Activated CD8-positive, alpha-beta memory T cell treated with anti-CD3 and anti-CD28 coated beads, Interleukin-2, amount 50 U/mL, for 48 hours (primary cell): ENCODE results near the gene CPNE6.
A peak's percentile ranks its signal among the peaks of the same experiment; 100 is the strongest.
"Not testable (repeated sequence)": the region's sequence is repeated elsewhere in the genome, so short reads cannot be mapped to it uniquely, and the experiment has no call there.

Source experiments
- DNase-seq: peaks from one replicate; pipeline ENCODE4 v3.0.0-alpha.2; 2020

Gene CPNE6

DNA sequence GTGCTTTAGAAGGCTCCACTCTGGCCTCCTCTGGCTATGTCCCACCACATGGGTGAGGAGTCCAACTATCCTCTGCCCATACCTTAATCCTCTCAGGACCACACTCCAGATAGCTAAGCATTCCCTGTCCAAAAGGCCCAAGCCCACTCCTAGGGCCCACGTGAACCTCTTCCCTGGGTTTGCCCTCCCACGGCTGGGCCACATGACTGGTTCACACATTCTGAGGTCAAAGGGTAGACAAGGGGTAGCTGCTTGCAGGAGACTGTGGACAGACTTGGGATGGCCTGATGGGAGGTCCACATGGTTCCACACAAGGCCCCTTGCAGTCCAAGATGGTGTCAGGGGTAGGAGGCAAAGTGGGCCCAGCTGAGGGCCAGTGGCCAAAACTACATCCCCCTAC is 16.7 kb downstream of the CPNE6 start:
- DNase-seq: no peak

DNA sequence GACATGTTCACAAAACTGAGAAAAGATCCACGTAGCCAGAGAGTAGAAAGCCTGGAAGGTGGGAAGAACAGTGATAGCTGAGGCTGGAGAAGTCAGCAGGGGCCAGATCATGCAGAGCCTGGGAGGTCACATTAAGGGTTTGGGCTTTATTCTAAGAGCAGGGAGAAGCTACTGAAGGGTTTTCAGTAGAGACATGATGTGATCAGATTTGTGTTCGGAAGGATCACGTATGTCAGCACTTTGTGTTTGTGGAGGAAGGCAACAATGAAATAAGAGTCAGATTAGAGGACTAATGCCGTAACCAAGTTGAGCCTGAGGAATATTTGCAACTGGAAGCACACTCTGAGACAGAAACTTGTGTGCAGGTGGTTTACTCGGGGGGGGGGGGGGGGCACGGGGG is 18.5 kb downstream of the CPNE6 start:
- no peak for DNase-seq

DNA sequence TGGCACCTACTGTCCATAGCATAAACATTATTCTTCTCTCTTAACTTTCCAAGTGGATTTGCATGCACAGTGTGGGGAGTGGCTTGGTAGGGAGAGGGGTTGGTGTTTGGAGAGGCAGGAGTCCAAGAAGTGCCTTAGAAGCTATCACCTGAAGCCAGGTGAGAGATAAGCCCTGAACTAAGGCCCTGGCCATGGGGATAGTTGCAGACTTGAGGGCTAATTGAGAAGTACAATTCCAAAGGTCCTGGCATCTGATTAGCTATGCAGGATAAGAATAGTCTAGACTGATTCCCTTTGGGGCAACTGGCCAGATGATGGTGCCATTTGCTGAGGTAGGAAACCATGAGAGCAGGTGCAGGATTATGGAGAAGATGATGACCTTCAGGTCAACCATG is 20.7 kb downstream of the CPNE6 start:
- no peak for DNase-seq

DNA sequence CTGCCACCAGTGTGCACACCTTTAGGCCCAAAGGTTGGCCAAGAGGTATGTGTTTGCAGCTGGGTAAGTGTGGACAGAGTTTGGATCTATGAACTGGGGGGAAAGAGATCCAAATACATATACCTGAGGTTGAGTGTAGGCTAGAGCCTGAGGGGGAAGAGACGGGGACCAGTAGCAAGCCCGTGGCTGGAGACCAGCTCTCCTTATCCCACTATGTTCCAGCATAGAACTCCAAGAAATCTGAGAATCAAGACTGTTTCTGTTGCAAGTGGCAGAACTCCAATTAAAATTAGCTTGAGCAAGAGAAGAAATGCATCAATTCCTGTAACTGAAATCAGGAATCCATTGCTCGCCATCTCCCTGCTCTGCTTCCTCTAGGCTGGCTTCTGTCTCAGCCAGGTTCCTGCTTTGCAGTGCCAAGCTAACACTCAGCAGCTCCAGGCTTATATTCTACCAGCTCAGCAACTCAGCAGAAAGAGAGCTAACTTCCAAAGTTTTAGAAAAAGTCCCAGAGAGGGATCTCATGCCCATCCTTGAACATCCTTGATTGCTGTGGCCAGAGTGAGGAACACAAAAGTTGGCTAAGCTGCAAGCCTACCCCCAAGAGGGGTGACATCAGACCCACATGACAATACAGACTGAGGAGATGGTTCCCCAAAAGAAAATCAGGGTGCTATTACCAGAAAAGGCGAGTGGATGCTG is 21.3 kb downstream of the CPNE6 start:
- no peak for DNase-seq

DNA sequence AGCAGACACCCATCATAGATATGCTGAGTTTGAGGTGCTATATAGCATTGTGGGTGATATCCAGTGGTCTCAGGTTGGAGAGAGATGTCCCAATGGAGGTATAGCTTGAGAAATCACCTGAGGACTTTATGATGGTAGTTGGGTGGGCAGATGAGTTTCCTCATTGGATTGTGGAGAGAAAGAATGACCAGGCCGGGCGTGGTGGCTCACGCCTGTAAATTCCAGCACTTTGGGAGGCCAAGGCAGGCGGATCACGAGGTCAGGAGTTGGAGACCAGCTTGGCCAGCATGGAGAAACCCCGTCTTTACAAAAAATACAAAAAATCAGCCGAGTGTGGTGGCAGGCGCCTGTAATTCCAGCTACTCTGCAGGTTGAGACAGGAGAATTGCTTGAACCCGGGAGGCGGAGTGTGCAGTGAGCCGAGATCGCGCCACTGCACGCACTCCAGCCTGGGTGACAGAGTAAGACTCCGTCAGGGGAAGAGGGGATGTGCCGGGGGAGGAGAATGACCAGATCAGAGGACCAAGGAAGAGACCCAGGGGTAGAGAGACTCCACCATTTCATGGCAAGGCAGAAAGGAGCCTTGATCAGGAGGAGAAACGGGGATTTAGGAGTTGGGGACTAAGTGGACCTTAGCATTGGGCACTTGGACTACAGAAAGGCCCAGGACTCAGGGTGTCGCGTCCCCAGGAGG is 22.0 kb downstream of the CPNE6 start:
- DNase-seq: no peak

DNA sequence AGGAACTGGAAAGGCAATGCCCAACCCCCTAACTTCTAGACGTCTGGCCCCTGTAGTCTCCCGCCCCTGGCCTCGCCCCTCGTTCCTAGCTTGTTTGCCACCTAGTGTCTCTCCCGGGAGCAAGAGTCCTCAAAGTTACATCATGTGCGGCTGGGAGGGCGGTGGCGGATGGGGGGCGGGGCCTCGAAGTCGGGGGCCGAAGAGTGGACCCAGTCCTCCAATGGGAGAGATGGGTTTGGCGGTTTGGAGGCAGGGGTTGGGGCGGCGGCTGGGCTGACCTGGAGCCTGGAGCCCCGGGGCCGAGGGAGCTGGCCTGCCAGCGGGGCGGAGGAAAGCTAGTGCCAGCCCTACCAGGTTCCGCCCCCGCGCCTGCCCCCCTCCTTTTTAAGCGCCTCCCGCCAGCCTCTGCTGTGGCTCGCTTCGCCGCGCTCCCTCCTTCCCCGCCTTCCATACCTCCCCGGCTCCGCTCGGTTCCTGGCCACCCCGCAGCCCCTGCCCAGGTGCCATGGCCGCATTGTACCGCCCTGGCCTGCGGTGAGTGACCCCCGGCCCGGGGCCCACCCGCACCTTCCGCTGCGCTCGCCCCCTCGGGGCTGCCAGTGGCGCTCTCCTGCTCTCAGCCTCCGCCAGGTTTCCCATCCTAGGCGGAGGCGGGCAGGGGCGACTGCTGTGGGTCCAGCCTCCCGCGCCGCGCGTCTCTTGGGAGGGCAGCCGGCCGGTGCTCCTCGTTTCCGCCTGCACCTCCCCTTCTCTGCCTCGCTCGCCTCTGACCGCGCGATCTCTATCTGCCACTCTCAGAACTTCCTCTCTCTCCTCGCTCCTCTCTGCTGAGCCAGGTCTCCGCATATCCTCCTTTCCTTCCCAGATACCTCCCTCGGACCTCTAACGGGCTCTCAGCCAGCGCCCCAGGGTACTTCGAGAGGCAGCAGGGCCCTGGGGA is 22.8 kb downstream of the CPNE6 start, which contains the start of gene PCK2:
Gene PCK2, plus strand, starts transcription at position 411 of the 940 bp plus-strand sequence. Its CDS starts 95 bp downstream, at position 506.
- DNase-seq: peak; percentile 91

DNA sequence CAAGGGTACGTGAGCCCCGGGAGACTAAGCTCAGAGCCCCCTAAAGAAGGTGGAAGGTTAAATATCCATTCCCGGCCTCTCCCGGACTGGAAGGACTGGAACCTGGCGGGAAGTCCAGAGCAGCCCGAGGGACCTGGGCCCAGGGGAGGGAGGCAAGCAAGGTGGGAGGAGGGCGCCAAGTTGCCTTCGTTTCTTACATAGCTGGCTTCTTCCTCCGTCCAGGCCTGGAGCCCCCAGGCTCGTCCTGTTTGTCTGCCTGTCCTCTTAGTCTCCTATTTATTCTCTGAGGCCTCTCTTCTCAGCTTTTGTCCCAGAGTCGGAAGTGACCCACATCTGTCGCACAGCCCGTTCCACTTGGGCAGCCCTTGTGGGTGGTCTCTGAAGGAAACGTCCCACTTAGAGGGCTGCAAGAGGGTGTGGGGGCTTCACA is 23.5 kb downstream of the CPNE6 start:
- no peak for DNase-seq

DNA sequence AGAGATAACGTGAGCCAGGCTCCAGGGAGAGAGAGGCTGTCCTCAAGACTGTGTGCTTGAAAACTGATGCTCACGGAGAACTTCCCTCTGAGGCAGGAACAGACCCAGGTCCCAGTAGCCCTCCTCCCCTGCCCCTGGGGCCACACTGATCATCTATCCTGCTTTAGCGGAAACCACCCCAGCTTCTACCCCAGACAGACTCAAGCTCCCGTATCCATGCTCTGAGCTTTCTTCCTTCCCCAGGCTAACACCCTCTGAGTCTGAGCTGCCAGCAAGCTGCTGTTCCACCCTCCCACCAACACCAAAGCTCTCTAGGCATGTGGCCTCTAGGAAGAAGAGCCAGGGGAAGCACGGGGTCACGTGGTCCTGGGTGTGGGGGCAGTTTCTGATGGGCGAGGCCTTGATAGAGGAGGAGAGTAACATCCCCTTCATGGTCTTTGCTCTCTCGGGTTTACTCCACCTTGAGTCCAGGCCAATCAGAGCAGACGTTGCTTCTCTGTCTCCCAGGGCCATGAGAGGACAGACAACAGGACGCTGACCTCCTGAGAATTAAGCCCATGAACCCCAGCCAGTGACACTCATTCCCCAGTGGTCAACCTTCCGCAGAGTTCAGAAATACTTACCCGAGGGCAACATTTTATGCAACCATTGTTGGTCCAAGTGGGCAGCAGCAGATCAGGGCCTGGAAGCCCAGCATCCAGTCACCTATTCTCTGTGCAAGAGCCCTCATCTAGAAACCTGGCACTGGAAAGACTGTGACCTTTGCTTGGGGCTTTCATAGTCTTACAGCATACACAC is 24.1 kb downstream of the CPNE6 start:
- peak; percentile 82 for DNase-seq

DNA sequence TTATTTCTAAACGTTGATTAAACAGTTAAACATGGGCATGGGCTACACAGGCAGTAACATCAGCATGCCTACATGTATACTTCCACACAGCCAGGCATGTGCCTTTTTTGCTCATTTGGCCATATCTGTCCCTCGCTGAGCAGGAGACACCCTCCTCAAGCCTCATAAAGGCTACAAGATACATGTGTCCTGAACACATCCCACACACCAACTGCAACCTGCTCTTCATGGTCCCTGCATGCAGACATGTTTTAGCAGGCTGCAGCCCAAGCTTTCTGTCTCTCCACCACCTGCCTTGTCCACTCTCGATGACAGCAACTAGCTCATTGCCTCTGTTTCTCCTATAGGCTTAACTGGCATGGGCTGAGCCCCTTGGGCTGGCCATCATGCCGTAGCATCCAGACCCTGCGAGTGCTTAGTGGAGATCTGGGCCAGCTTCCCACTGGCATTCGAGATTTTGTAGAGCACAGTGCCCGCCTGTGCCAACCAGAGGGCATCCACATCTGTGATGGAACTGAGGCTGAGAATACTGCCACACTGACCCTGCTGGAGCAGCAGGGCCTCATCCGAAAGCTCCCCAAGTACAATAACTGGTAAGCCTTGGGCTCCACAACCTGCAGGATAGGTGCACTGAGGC is 25.3 kb downstream of the CPNE6 start:
- DNase-seq: no peak

DNA sequence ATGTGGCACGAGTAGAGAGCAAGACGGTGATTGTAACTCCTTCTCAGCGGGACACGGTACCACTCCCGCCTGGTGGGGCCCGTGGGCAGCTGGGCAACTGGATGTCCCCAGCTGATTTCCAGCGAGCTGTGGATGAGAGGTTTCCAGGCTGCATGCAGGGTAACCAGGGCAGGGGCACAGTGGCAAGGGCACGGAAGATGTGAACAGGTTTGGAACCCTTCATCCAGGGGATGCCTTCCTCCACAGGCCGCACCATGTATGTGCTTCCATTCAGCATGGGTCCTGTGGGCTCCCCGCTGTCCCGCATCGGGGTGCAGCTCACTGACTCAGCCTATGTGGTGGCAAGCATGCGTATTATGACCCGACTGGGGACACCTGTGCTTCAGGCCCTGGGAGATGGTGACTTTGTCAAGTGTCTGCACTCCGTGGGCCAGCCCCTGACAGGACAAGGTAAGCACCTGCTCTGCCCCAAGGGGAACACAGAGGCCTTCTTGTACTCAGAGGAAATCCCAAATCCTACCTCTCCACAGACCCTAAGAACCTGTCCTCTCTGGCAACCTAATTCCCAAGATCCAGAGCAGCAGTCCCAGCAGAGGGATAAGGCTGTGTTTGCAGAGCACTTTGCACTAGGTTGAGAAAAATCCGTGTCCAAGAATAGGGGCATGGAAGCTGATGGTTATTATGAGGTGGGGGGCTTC is 27.0 kb downstream of the CPNE6 start:
- DNase-seq: no peak

DNA sequence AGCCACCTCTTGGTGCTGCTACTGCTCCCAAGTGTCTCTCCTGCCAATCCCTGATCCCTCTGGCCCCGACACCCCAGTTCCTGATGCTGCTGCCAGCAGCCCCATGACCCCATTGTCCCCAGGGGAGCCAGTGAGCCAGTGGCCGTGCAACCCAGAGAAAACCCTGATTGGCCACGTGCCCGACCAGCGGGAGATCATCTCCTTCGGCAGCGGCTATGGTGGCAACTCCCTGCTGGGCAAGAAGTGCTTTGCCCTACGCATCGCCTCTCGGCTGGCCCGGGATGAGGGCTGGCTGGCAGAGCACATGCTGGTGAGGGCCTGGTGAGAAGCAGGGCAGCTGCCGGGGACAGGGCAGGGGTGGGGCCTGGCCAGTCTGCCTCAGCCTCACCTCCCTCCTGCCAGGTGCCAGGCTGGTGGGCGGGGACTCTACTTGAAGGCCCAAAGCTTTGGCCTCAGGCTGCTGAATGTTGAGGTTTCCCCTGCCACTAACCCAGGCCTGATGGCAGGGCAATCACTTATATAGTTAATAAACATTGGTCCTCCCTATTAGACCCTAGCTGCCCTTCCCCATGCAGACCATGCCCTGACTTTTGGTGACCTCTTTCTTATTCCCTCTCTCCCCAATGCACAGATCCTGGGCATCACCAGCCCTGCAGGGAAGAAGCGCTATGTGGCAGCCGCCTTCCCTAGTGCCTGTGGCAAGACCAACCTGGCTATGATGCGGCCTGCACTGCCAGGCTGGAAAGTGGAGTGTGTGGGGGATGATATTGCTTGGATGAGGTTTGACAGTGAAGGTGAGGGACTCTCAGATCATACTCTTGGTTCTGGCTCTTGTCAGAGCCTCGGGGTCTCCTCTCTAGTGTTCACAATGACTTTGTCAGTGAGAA is 27.8 kb downstream of the CPNE6 start:
- no peak for DNase-seq

DNA sequence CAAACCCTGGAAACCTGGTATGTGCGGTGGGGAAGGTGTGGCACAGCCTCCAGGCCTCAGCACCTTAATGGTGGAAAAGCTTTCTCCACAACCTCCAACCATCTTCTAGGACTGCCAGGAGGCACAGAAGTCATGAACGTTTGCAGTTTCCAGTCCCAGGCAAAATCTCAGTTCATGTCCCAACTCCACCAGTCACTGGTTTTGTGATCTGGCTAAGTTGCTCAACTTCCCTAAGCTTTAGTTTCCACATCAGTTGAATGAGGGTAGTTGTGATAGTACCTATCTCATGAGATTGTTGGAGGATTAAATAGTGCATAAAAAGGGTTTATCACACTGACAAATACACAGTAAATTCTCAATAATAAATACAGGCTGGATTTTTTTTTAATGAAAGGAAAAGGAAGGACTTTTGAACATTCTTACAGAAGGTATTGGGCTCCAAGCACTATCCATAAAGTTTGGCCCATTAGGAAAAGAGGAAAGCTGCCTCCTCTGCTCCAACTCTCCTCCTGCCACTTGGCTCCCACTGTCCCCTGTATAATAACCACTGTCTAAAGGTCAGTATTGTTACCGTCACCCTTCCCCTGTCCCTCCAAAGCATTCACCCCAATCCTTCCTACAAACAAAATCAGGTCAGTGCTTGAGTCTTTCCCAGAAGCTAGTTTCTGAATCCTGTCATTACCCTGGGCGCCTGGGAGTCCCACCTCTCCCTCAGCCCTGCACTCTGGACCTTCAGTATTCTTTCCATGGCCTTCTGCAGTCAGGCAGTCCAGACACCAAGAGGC is 29.0 kb downstream of the CPNE6 start:
- no peak for DNase-seq

DNA sequence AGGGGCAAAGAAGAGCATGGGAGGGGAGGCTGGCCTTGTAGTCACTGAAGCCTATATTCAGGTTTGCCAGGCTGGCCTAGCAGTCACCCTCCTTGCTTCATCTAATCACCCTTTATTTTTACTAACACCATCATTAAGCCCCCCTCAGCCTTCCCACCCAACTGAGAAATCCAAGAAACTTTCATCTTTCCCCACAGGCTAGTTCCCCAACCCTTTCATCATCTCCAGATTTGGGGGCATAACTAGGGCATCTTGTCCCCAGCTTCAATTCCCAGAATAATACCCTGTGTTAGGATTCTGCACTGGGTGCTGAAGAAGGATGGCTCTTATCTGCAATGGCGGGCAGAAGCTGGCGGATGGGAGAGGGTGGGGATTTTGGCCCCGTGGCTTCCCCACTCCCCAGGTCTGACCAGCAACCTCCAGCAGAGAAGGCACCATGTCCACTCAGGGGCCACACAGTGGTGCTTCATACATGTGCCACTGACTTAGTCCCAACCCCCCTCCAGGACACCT is 29.7 kb downstream of the CPNE6 start:
- no peak for DNase-seq

DNA sequence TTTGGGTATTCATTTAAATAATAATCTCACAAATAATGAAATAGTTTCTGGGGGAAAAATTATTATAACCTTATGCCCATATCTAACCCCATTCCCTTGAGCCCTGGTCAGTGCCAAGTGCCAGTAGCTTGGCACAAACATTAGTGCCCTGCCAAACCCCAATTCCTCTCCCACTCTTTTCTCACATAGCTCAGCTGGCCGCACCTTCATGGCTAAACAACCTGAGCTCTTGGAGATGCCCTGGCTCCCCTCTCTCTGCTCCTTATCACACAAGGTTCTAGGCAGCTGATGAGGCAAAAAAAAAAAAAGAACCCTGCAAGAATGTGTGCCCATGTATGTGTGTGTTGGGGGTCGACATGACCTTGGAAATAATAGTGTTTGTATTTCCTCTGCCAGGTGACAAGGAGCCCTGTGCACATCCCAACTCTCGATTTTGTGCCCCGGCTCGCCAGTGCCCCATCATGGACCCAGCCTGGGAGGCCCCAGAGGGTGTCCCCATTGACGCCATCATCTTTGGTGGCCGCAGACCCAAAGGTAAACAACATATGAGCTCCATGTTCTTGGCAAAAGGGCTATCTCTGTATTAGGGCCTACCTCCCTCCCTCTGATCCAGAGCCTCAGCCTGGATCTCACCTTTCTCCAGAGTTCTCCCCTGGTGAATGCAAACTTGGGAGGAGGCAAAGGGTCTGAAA is 31.1 kb downstream of the CPNE6 start:
- DNase-seq: no peak

DNA sequence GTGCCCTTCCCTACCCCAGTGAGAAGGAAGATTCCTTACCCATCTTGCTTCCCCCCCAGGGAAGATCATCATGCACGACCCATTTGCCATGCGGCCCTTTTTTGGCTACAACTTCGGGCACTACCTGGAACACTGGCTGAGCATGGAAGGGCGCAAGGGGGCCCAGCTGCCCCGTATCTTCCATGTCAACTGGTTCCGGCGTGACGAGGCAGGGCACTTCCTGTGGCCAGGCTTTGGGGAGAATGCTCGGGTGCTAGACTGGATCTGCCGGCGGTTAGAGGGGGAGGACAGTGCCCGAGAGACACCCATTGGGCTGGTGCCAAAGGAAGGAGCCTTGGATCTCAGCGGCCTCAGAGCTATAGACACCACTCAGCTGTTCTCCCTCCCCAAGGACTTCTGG is 32.1 kb downstream of the CPNE6 start:
- DNase-seq: no peak

DNA sequence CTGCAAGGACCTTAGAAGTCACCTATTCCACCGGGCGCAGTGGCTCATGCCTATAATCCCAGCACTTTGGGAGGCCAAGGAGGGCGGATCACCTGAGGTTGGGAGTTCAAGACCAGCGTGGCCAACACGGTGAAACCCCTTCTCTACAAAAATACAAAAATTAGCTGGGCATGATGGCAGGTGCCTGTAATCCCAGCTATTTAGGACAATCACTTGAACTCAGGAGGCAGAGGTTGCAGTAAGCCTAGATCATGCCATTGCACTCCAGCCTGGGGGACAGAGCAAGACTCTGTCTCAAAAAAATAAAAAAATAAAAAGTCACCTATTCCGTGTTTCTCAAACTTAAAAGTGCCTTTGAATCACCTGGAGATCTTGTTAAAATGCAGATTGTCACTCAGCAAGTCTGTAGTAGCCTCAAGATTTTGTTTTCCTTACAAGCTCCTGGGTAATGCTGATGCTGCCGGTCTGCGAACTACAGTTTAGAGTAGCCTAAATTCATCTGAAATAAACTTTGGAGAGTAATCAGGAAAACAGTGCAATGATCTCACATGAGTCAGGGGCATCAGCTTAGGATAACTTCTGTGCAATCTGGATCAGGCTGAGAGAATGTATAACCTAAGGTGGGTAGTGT is 34.4 kb downstream of the CPNE6 start:
- DNase-seq: not testable (repeated sequence)

DNA sequence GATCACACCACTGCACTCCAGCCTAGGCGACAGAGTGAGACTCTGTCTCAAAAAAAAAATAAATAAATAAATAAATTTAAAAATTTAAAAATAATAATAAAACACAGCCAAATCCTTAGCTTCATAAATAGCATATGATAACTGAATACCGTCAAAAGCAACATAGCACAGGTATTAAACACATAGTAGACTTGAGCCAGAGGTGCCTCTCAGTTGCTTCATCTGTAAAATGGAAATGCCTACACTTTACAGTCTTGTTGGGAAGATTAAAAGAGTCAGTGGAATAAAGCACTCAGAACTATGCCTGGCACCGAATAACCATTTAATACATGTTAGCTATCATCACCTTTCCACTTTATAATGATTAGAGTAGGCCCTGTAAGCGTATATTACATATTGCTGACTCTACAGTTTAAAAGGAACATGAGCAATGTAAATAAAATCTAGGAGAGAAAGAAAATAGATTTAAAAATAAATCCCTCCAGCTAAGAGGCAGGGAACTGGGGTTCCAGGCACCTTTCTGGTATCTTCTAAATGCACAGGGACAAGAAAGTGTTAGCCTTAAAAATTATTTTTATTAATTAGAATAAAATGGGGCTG is 35.4 kb downstream of the CPNE6 start:
- no peak for DNase-seq
